Astrocyte of the cerebellum (primary cell): ENCODE data around the gene SUV39H2.
"Not testable (repeated sequence)": the region's sequence is repeated elsewhere in the genome, so short reads cannot be mapped to it uniquely, and the experiment has no call there.

ENCODE experiments used
- DNase-seq: peaks from one replicate; pipeline ENCODE4 v3.0.0-alpha.2; 2011; ENCODE audit warnings: low read depth
- H3K4me3 ChIP-seq: 2 replicates; pipeline ENCODE4 v1.5.1; 2011; ENCODE audit warnings: mild to moderate bottlenecking, low read depth, low read length, moderate library complexity
- CTCF ChIP-seq: IDR thresholded peaks from 2 replicates; pipeline ENCODE4 v1.5.1; 2012; ENCODE audit warnings: low read length, low read depth, moderate library complexity, mild to moderate bottlenecking; ENCODE audit errors: missing control alignments
- in situ Hi-C: cut with HindIII; loops from 2 replicates; pipeline ENCODE4 v1.10.0; 2017; ENCODE audit warnings: low sequenced_read_pairs

The SUV39H2 gene

DNA sequence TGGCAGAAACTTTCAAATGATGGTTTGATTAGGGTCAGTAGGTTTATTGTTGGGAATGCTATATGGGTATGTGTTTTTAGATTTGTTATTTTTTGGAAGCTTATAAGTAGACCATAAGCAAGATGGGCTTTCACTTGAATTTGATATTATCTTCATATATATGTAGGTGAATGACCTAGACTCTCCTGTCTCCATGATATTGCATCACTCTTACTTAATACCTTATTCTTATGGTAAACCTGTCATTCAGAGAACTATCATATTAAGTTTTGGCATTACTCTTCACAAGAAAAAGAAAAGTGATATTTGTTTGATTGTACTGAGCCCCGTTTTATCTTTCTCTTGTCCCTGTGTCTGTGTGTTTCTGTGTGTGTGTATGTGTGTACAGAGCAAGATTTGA is 23.2 kb upstream of the SUV39H2 start:
- in situ Hi-C loops = no loop called here
- no peak for TF ChIP-seq CTCF
- no peak overlapping the region for H3K4me3 ChIP-seq
- DNase-seq = no peak

- no peak for DNase-seq
- H3K4me3 ChIP-seq = no peak overlapping the region
- no peak for TF ChIP-seq CTCF
- in situ Hi-C loops = no loop called here
Observed at GRCh38 chr10:14858338-14858960, 20.2 kb upstream of the SUV39H2 start.

DNA sequence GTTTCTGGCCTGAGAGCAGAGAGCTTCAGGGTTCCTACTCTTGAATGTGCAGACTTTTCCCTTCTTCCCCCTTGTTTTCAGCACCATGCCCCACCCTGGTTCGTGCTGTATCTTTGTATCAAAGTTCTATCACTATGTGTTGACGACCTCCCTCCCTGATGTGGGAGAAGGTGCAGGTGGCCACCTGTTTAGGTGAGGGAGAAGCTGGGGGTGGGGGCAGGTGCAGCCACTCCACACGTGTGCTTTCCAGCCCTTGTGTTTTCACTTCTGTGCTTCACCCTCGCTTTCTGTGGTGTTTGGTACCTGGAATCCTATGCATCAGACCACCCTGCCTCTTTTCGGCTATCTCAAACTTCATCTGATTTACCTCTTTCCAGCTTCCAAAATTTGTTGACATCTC is 19.6 kb upstream of the SUV39H2 start:
- in situ Hi-C loops = no loop called here
- DNase-seq = no peak
- no peak for TF ChIP-seq CTCF
- H3K4me3 ChIP-seq = no peak overlapping the region

DNA sequence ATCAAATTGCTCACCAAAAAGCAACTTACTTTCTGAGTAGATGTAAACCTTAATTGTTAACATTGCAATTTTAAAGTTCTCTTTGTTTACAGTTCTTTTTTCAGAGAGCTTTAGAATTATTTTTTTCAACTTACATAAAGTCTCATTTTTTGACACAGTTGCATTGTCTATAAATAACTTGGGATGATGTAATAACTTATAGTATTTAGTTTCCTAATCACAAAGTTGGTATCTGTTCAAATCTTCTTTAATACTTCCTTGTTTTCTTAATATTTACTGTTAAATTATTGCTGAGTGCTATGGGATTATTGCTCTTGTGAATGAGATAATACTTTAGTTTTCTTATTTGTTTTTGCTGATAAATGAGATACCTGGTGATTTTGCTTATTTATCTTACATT is 18.9 kb upstream of the SUV39H2 start:
- no peak for DNase-seq
- in situ Hi-C loops = no loop called here
- no peak overlapping the region for H3K4me3 ChIP-seq
- no peak for TF ChIP-seq CTCF

DNA sequence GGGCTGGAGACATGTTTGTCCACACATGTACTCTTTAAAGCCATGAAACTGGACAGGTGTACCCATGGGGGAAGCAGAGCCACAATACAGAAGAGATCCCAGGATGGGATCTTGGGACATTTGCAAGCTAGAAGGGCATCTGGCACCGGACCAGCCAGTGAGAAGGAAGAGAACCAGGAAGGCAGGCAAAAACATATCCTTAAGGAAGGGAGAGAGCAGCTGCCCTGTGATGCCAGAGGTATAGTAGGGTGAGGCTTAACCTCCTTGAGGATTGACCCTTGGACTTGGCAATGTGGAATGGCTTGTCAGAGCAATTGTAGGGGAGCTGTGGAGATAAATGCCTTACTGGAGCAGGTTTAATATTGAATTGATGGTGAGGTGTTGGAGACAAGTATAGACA is 17.9 kb upstream of the SUV39H2 start:
- in situ Hi-C loops = no loop called here
- H3K4me3 ChIP-seq = no peak overlapping the region
- DNase-seq = no peak
- no peak for TF ChIP-seq CTCF

GRCh38 chr10:14864466-14864865 is 14.2 kb upstream of the SUV39H2 start:
- DNase-seq, in situ Hi-C loops, H3K4me3 ChIP-seq: not testable (repeated sequence)

GRCh38 chr10:14864871-14865270 is 13.8 kb upstream of the SUV39H2 start:
- DNase-seq, H3K4me3 ChIP-seq, in situ Hi-C loops: not testable (repeated sequence)
